ENCODE data around the gene VAV2.
"Not testable (repeated sequence)": the region's sequence is repeated elsewhere in the genome, so short reads cannot be mapped to it uniquely, and the experiment has no call there.

The VAV2 gene

GRCh38 chr9:133968966-133969617 lies 23.0 kb downstream of the VAV2 start:
- no peak for DNase-seq

- no peak for DNase-seq
Observed at GRCh38 chr9:133968428-133968827, 23.7 kb downstream of the VAV2 start.

- no peak for DNase-seq
Observed at GRCh38 chr9:133967024-133967741, 24.9 kb downstream of the VAV2 start.

GRCh38 chr9:133964463-133964862 lies 27.7 kb downstream of the VAV2 start:
- no peak for DNase-seq

GRCh38 chr9:133963166-133963565 lies 29.0 kb downstream of the VAV2 start:
- DNase-seq = no peak

- DNase-seq = no peak
Observed at GRCh38 chr9:133962341-133962740, 29.8 kb downstream of the VAV2 start.

- no peak for DNase-seq
Observed at GRCh38 chr9:133961226-133962165, 30.6 kb downstream of the VAV2 start.

GRCh38 chr9:133960568-133961129 lies 31.5 kb downstream of the VAV2 start:
- DNase-seq = no peak

GRCh38 chr9:133959966-133960567 lies 32.1 kb downstream of the VAV2 start:
- DNase-seq = no peak

GRCh38 chr9:133959171-133959570 lies 33.0 kb downstream of the VAV2 start:
- no peak for DNase-seq

- DNase-seq = no peak
Observed at GRCh38 chr9:133958756-133959155, 33.4 kb downstream of the VAV2 start.

- not testable (repeated sequence) for DNase-seq
Observed at GRCh38 chr9:133957772-133958171, 34.4 kb downstream of the VAV2 start.

GRCh38 chr9:133957328-133957727 lies 34.8 kb downstream of the VAV2 start:
- no peak for DNase-seq

GRCh38 chr9:133956520-133957076 lies 35.5 kb downstream of the VAV2 start:
- no peak for DNase-seq

GRCh38 chr9:133955821-133956411 lies 36.2 kb downstream of the VAV2 start:
- peak; percentile 50 for DNase-seq

- DNase-seq = peak; percentile 27
Observed at GRCh38 chr9:133954862-133955529, 37.1 kb downstream of the VAV2 start.

- no peak for DNase-seq
Observed at GRCh38 chr9:133953976-133954709, 38.0 kb downstream of the VAV2 start.

GRCh38 chr9:133953621-133953975 lies 38.5 kb downstream of the VAV2 start:
- DNase-seq = no peak

GRCh38 chr9:133952598-133953550 lies 39.2 kb downstream of the VAV2 start:
- DNase-seq = no peak

- DNase-seq = no peak
Observed at GRCh38 chr9:133951265-133951664, 40.9 kb downstream of the VAV2 start.
